ENCODE results near the gene CACNA1E. TPM values are rescaled to one million over a fixed set of nuclear protein-coding genes. Genes with fewer than 3 reads are reported as not detected.

CACNA1E gene
- total RNA-seq, 1 donor from 2014 or later = 0.31 TPM

DNA sequence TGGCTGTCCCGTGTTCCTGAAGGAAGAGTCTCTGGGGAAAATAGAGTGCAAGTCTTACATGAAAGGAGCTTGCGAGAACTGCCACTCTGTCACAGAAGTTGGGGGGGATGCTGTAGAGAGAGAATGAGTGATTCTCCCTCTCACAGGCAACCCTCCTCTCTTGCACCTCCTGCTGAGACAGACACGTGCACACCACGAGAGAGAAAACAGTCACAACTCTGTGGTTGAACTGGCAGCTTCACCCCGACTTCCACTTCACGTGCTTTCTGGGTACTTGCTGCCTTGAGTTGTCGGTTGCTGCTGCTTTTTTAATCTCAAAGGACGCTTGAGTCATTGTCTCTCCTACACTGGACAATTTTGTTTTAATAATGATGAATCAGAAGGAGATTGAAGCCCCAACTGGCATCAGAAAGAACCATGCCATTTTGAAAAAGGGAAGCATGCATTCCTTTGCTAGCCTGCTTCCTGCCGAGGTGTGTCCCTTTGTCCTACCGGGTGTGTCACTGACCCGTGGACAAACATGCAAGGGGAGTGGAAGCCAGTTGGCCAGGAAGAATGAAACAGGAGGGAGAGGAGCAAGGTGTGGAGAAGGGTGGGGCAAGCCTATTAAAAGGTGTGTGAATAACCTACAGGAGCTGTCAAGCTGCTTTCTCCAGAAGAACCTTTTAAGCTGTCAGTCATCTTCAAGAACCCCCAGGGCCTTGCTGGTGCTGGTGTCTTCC is 164.2 kb downstream of the CACNA1E start:
- no peaks in the 10 kb centered on the region for H3K27me3 Mint-ChIP-seq (ENCODE audit: unreplicated experiment)
- no peak overlapping the region for H3K27ac Mint-ChIP-seq (ENCODE audit: unreplicated experiment)
- TF ChIP-seq, protein P1, sequence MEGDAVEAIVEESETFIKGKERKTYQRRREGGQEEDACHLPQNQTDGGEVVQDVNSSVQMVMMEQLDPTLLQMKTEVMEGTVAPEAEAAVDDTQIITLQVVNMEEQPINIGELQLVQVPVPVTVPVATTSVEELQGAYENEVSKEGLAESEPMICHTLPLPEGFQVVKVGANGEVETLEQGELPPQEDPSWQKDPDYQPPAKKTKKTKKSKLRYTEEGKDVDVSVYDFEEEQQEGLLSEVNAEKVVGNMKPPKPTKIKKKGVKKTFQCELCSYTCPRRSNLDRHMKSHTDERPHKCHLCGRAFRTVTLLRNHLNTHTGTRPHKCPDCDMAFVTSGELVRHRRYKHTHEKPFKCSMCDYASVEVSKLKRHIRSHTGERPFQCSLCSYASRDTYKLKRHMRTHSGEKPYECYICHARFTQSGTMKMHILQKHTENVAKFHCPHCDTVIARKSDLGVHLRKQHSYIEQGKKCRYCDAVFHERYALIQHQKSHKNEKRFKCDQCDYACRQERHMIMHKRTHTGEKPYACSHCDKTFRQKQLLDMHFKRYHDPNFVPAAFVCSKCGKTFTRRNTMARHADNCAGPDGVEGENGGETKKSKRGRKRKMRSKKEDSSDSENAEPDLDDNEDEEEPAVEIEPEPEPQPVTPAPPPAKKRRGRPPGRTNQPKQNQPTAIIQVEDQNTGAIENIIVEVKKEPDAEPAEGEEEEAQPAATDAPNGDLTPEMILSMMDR (IDR thresholded peaks at IDR 0.05; ENCODE audit: unreplicated experiment) = no peak
- DNase-seq (ENCODE audit: low spot score) = no peak
- no peaks in the 10 kb centered on the region for H3K4me1 Mint-ChIP-seq (ENCODE audit: unreplicated experiment)
- H3K36me3 Mint-ChIP-seq (ENCODE audit: low read depth, unreplicated experiment) = no peaks in the 10 kb centered on the region
- H3K9me3 Mint-ChIP-seq (ENCODE audit: unreplicated experiment) = no peaks in the 10 kb centered on the region
- H3K4me3 Mint-ChIP-seq (ENCODE audit: unreplicated experiment) = no peak overlapping the region

DNA sequence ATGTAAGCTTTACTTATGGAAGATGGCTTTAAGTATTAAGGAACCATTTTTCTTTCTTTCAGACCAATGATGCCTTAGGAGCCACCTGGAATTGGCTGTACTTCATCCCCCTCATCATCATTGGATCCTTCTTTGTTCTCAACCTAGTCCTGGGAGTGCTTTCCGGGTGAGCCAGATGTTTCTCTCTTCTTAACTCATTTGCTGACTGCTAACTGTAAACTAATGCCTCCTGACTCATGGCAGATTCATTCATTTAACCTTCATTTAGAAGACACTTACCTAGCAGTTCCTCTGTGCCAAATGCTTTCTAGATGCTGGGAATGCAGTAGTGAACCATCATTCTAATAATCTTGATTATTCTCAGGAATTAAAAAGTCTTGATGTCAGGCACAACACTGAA is 168.0 kb downstream of the CACNA1E start:
- H3K36me3 Mint-ChIP-seq (ENCODE audit: low read depth, unreplicated experiment) = no peaks in the 10 kb centered on the region
- H3K27ac Mint-ChIP-seq (ENCODE audit: unreplicated experiment) = no peak overlapping the region
- H3K4me3 Mint-ChIP-seq (ENCODE audit: unreplicated experiment) = no peak overlapping the region
- H3K9me3 Mint-ChIP-seq (ENCODE audit: unreplicated experiment) = no peaks in the 10 kb centered on the region
- no peak for DNase-seq (ENCODE audit: low spot score)
- no peaks in the 10 kb centered on the region for H3K4me1 Mint-ChIP-seq (ENCODE audit: unreplicated experiment)
- TF ChIP-seq, protein P1 (IDR thresholded peaks at IDR 0.05; ENCODE audit: unreplicated experiment) = no peak
- H3K27me3 Mint-ChIP-seq (ENCODE audit: unreplicated experiment) = no peaks in the 10 kb centered on the region

DNA sequence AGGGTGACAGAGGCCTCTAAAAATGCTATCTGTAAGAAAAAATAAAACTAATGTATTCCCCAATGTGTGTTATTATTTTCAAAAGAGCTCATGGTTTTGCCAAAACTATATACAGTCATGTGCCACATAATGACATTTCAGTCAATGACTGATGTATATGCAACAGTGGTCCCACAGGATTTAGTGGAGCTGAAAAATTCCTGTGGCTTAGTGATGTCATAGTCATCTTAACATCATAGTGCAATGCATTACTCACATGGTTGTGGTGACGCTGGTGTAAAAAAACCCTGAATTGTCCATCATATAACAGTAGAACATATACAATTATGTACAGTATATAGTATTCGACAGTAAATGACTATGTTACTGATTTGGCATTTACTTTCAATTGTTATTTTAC is 172.4 kb downstream of the CACNA1E start:
- no peak overlapping the region for H3K27ac Mint-ChIP-seq (ENCODE audit: unreplicated experiment)
- peaks cover 4% of the 10 kb centered on the region for H3K27me3 Mint-ChIP-seq (ENCODE audit: unreplicated experiment)

DNA sequence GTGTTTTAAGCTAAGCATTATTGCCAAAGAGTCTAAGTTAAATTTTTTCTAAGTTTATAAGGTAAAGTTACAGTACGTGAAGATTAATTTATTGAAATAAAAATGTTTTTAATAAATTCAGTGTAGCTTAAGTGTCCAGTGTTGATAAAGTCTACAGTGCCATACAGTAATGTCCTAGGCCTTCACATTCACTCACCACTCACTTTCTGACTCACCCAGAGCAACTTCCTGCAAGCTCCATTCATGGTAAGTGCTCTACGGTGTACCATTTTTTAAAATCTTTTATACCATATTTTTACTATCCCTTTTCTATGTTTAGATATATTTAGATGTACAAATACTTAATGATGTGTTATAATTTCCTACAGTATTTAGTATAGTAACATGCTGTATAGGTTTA is 173.2 kb downstream of the CACNA1E start:
- Mint-ChIP-seq H3K27me3 (ENCODE audit: unreplicated experiment) (peaks cover 6% of the 10 kb centered on the region), H3K4me3 (ENCODE audit: unreplicated experiment) (no peak overlapping the region), H3K9me3 (ENCODE audit: unreplicated experiment) (no peaks in the 10 kb centered on the region), H3K27ac (ENCODE audit: unreplicated experiment) (no peak overlapping the region), H3K4me1 (ENCODE audit: unreplicated experiment) (peaks cover 26% of the 10 kb centered on the region), H3K36me3 (ENCODE audit: low read depth, unreplicated experiment) (no peaks in the 10 kb centered on the region)
- TF ChIP-seq, protein P1 (IDR thresholded peaks at IDR 0.05; ENCODE audit: unreplicated experiment) = no peak
- DNase-seq (ENCODE audit: low spot score) = no peak

More for the DNA sequence above, 172.4 kb downstream of the CACNA1E start:
- no peak overlapping the region for H3K4me3 Mint-ChIP-seq (ENCODE audit: unreplicated experiment)
- TF ChIP-seq, protein P1 (IDR thresholded peaks at IDR 0.05; ENCODE audit: unreplicated experiment) = no peak
- H3K4me1 Mint-ChIP-seq (ENCODE audit: unreplicated experiment) = peaks cover 18% of the 10 kb centered on the region
- DNase-seq (ENCODE audit: low spot score) = no peak
- H3K36me3 Mint-ChIP-seq (ENCODE audit: low read depth, unreplicated experiment) = no peaks in the 10 kb centered on the region
- H3K9me3 Mint-ChIP-seq (ENCODE audit: unreplicated experiment) = no peaks in the 10 kb centered on the region

DNA sequence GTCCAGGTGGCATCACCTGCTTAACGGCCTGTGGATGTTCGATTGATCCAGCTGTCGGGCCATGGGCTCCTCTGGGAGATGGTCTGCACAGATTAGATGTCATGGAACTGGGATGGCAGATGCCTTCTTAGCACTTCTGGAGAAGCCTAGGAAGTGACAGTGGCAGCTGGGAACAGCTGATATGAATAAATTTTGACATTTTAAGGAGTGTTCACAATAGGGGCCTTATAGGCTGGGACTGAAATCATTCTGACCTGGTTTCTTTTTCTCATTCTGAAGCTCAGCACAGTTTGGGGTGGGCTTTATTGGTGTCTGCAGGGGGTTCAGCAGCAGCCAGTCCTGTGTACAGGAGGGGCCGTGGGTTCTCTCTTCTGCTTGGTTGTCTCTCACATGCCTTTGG is 175.3 kb downstream of the CACNA1E start:
- Mint-ChIP-seq H3K4me1 (ENCODE audit: unreplicated experiment) (peaks cover 26% of the 10 kb centered on the region), H3K36me3 (ENCODE audit: low read depth, unreplicated experiment) (no peaks in the 10 kb centered on the region)

More for the DNA sequence above, 175.3 kb downstream of the CACNA1E start:
- TF ChIP-seq, protein P1 (IDR thresholded peaks at IDR 0.05; ENCODE audit: unreplicated experiment) = no peak
- no peaks in the 10 kb centered on the region for H3K9me3 Mint-ChIP-seq (ENCODE audit: unreplicated experiment)
- peaks cover 7% of the 10 kb centered on the region for H3K27me3 Mint-ChIP-seq (ENCODE audit: unreplicated experiment)
- peak overlapping the region; percentile 93 for H3K27ac Mint-ChIP-seq (ENCODE audit: unreplicated experiment)
- no peak overlapping the region for H3K4me3 Mint-ChIP-seq (ENCODE audit: unreplicated experiment)
- DNase-seq (ENCODE audit: low spot score) = no peak
